Measurements from ENCODE around the gene BPHL. TPM values are rescaled to one million over a fixed set of nuclear protein-coding genes. Genes with fewer than 3 reads are reported as not detected.

Gene BPHL
- polyA plus RNA-seq, 1 of the 3 experiments (the other 2 are of a cell fraction), result 21.7 TPM

DNA sequence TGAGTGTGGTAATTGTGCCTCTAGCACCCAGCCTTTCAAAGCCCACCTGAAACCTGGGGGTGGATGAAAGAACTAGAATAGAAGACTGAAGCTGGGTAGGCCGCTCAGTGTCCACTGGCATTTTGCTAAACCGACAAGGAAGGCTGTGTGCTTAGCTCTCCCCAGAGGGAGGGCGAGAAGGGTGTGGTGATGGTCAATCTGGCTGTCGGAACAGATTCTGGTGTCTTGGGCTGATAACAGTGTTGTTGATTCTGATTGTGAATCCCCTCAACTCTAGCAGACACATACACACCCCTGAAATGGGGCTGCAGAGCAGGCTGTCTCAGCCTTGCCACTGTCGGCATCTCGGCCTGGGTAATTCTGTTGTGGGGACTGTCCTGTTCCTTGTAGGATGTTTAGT is 4.1 kb upstream of the BPHL start:
- H3K36me3 ChIP-seq (replicated peaks in 1 of 2; ENCODE audit: control insufficient read depth in 1 of 2, insufficient read depth in 2 of 2, low read length in 1 of 2), result peaks cover 25 to 46% of the 10 kb centered on the region in 2 experiments
- no peaks in the 10 kb centered on the region for H4K20me1 ChIP-seq (ENCODE audit: insufficient read depth)
- H3K79me2 ChIP-seq (ENCODE audit: insufficient read depth), result peaks cover 5% of the 10 kb centered on the region; the same call in 1 of the 2 replicates
- H3K9me2 ChIP-seq, result no peaks in the 10 kb centered on the region
- TF ChIP-seq MEF2A (IDR thresholded peaks at IDR 0.05; ENCODE audit: borderline replicate concordance, low read depth), result no peak
- no peak for TF ChIP-seq CHD2 (IDR thresholded peaks at IDR 0.05; ENCODE audit: low read length, partially characterized antibody)
- TF ChIP-seq ELF1 (IDR thresholded peaks at IDR 0.05), result no peak
- TF ChIP-seq MXI1 (IDR thresholded peaks at IDR 0.05; ENCODE audit: low read depth, low read length), result no peak
- TF ChIP-seq, protein P1, sequence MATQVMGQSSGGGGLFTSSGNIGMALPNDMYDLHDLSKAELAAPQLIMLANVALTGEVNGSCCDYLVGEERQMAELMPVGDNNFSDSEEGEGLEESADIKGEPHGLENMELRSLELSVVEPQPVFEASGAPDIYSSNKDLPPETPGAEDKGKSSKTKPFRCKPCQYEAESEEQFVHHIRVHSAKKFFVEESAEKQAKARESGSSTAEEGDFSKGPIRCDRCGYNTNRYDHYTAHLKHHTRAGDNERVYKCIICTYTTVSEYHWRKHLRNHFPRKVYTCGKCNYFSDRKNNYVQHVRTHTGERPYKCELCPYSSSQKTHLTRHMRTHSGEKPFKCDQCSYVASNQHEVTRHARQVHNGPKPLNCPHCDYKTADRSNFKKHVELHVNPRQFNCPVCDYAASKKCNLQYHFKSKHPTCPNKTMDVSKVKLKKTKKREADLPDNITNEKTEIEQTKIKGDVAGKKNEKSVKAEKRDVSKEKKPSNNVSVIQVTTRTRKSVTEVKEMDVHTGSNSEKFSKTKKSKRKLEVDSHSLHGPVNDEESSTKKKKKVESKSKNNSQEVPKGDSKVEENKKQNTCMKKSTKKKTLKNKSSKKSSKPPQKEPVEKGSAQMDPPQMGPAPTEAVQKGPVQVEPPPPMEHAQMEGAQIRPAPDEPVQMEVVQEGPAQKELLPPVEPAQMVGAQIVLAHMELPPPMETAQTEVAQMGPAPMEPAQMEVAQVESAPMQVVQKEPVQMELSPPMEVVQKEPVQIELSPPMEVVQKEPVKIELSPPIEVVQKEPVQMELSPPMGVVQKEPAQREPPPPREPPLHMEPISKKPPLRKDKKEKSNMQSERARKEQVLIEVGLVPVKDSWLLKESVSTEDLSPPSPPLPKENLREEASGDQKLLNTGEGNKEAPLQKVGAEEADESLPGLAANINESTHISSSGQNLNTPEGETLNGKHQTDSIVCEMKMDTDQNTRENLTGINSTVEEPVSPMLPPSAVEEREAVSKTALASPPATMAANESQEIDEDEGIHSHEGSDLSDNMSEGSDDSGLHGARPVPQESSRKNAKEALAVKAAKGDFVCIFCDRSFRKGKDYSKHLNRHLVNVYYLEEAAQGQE (IDR thresholded peaks at IDR 0.05; ENCODE audit: low read depth, low read length), result no peak
- TF ChIP-seq, protein P2, sequence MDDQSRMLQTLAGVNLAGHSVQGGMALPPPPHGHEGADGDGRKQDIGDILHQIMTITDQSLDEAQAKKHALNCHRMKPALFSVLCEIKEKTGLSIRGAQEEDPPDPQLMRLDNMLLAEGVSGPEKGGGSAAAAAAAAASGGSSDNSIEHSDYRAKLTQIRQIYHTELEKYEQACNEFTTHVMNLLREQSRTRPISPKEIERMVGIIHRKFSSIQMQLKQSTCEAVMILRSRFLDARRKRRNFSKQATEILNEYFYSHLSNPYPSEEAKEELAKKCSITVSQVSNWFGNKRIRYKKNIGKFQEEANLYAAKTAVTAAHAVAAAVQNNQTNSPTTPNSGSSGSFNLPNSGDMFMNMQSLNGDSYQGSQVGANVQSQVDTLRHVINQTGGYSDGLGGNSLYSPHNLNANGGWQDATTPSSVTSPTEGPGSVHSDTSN (IDR thresholded peaks at IDR 0.05), result no peak
- no peak for TF ChIP-seq RFX5 (IDR thresholded peaks at IDR 0.05; ENCODE audit: low read length)
- TF ChIP-seq YY1 (IDR thresholded peaks at IDR 0.05; ENCODE audit: low read depth), result no peak
- TF ChIP-seq, protein P3, sequence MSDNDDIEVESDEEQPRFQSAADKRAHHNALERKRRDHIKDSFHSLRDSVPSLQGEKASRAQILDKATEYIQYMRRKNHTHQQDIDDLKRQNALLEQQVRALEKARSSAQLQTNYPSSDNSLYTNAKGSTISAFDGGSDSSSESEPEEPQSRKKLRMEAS (IDR thresholded peaks at IDR 0.05; ENCODE audit: low read depth), result no peak
- TF ChIP-seq, protein P4, sequence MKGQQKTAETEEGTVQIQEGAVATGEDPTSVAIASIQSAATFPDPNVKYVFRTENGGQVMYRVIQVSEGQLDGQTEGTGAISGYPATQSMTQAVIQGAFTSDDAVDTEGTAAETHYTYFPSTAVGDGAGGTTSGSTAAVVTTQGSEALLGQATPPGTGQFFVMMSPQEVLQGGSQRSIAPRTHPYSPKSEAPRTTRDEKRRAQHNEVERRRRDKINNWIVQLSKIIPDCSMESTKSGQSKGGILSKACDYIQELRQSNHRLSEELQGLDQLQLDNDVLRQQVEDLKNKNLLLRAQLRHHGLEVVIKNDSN (IDR thresholded peaks at IDR 0.05; ENCODE audit: borderline replicate concordance, low read depth), result no peak
- TF ChIP-seq TEAD4 (IDR thresholded peaks at IDR 0.05; ENCODE audit: borderline replicate concordance, insufficient read depth), result no peak
- no peak for TF ChIP-seq FOXM1 (IDR thresholded peaks at IDR 0.05; ENCODE audit: low read depth)
- ChIA-PET CTCF (no interaction called here), POLR2A (no interaction called here)
- H3K27me3 ChIP-seq (ENCODE audit: insufficient read depth), result no peaks in the 10 kb centered on the region
- no peak for DNase-seq
- H2AFZ ChIP-seq (ENCODE audit: low read depth), result no peak overlapping the region
- no peak overlapping the region for H3K27ac ChIP-seq (ENCODE audit: low read depth in 2 of 2, low read length in 1 of 2)
- H3K9me3 ChIP-seq, result no peaks in the 10 kb centered on the region
- peaks cover 18% of the 10 kb centered on the region for H3F3A ChIP-seq (replicated peaks; ENCODE audit: insufficient read depth)
- no peak overlapping the region for H3K4me2 ChIP-seq
- H3K4me1 ChIP-seq (ENCODE audit: control insufficient read depth in 1 of 2, insufficient read depth in 2 of 2, low read depth in 1 of 2, low read length in 1 of 2), result peaks cover 7 to 11% of the 10 kb centered on the region in 2 experiments; a peak in 2 of 4 replicates
- WGBS (ENCODE audit: low lambda C conversion rate), result 99% methylated on average over 6 of the region's 6 CpGs
- H3K4me3 ChIP-seq (ENCODE audit: low read depth in 2 of 2, low read length in 1 of 2), result no peak overlapping the region
- no peak overlapping the region for H3K9ac ChIP-seq

Measured in SK-N-SH (cell line).